Measurements from ENCODE around the gene FRYL. TPM values are rescaled to one million over a fixed set of nuclear protein-coding genes. Genes with fewer than 3 reads are reported as not detected.
"Not testable (repeated sequence)": the region's sequence is repeated elsewhere in the genome, so short reads cannot be mapped to it uniquely, and the experiment has no call there.

FRYL gene
- total RNA-seq, 4 donors from 2014 or later, result 62.5 to 119 (median 98.8) TPM

DNA sequence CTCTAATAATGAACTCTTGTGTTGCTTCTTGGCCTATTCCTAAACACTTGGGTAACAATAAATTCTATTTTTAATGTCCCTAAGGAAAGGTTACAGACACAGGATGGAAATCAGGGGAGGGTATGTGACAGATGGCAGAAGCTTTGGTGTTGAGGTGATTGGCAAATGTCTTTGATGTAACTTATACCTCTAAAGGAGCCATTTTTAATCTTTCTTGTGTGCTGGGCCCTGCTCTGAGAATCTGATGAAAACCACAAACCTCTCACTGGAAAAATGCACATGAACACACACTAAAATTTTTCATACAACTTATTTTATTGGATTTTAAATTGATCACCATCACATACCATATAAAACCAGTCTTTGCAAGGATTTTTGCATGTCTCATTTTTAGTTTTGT, 17.7 kb downstream of the FRYL start:
- H3K27me3 ChIP-seq, result no peaks in the 10 kb centered on the region
- no peak for TF ChIP-seq POLR2A (IDR thresholded peaks at IDR 0.05)
- TF ChIP-seq, protein P1, sequence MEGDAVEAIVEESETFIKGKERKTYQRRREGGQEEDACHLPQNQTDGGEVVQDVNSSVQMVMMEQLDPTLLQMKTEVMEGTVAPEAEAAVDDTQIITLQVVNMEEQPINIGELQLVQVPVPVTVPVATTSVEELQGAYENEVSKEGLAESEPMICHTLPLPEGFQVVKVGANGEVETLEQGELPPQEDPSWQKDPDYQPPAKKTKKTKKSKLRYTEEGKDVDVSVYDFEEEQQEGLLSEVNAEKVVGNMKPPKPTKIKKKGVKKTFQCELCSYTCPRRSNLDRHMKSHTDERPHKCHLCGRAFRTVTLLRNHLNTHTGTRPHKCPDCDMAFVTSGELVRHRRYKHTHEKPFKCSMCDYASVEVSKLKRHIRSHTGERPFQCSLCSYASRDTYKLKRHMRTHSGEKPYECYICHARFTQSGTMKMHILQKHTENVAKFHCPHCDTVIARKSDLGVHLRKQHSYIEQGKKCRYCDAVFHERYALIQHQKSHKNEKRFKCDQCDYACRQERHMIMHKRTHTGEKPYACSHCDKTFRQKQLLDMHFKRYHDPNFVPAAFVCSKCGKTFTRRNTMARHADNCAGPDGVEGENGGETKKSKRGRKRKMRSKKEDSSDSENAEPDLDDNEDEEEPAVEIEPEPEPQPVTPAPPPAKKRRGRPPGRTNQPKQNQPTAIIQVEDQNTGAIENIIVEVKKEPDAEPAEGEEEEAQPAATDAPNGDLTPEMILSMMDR (IDR thresholded peaks at IDR 0.05), result no peak

DNA sequence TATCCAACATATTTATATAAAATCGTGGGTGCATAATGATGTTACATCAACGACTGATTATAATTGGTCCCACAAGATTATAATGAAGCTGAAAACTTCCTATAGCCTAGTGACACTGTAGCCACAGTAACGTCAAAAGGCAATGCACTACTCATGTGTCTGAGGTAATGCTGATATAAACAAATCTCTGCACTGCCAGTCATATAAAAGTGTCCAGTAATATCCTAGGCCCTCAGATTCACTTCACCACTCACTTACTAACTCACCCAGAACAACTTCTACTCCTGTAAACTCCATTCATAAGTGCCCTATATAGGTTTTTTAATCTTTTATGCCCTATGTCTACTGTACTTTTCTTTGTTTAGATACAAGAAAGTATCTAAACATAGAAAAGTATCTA, 18.8 kb downstream of the FRYL start:
- intact Hi-C loops (cut with DNase I; ENCODE audit: low total_unique reads), result no loop called here
- DNase-seq, result no peak
- TF ChIP-seq, protein P1 (IDR thresholded peaks at IDR 0.05), result no peak
- TF ChIP-seq POLR2A (IDR thresholded peaks at IDR 0.05), result no peak
- no peak overlapping the region for H3K27ac ChIP-seq
- H3K36me3 ChIP-seq, result no peaks in the 10 kb centered on the region
- no peaks in the 10 kb centered on the region for H3K9me3 ChIP-seq
- no peaks in the 10 kb centered on the region for H3K27me3 ChIP-seq
- no peaks in the 10 kb centered on the region for H3K4me1 ChIP-seq
- no peak overlapping the region for H3K4me3 ChIP-seq

More for the DNA sequence above, 17.7 kb downstream of the FRYL start:
- intact Hi-C loops (cut with DNase I; ENCODE audit: low total_unique reads), result no loop called here
- H3K9me3 ChIP-seq, result no peaks in the 10 kb centered on the region
- no peaks in the 10 kb centered on the region for H3K4me1 ChIP-seq
- DNase-seq, result no peak
- H3K36me3 ChIP-seq, result no peaks in the 10 kb centered on the region
- no peak overlapping the region for H3K27ac ChIP-seq
- H3K4me3 ChIP-seq, result no peak overlapping the region

DNA sequence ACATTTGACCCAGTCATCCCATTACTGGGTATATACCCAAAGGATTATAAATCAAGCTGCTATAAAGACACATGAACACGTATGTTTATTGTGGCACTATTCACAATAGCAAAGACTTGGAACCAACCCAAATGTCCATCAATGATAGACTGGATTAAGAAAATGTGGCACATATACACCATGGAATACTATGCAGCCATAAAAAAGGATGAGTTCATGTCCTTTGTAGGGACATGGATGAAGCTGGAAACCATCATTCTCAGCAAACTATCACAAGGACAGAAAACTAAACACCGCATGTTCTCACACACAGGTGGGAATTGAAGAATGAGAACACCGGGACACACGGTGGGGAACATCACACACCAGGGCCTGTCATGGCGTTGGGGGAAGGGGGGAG, 21.4 kb downstream of the FRYL start:
- DNase-seq; intact Hi-C loops (cut with DNase I; ENCODE audit: low total_unique reads); H3K36me3 ChIP-seq; H3K9me3 ChIP-seq; H3K27ac ChIP-seq; H3K4me3 ChIP-seq; H3K4me1 ChIP-seq; H3K27me3 ChIP-seq: not testable (repeated sequence)

DNA sequence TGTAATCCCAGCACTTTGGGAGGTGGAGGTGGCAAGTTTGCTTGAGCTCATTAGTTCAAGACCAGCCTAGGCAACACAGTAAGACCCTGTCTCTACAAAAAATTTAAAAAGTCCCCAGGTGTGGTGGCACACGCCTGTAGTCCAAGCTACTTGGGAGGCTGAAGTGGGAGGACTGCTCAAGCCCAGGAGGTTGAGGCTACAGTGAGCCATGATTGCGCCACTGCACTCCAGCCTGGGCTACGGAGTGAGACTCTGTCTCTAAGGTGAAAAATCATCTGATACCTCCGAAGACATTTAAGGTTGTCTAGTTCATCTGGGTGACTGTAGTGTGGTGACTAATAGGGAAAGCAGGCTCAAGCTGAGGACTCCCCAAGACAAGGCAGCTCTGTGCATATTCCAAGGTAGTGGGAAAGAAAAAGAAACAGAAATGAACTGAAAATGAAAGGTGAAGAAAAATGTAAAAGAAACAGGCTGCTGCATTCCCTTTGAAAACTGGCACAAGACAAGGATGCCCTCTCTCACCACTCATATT, 23.3 kb downstream of the FRYL start:
- no peak for DNase-seq

DNA sequence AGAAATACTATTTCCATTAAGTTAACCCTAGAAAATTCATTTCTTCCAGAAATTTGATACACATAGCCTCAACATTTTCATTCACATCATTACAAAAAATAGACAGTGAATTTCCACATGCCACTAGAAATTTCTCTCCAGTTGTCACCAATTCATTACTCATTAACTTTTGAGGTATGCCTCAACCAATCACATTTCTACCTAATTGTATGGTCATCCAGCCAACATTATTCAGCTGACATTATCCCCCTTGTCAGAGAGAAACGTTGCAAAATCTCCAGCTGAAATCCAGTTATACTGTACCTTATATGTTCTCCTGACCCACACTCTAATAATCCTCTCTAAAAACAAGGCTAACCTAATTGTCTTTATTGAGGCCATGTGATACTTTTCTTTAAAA, 24.8 kb downstream of the FRYL start:
- no peaks in the 10 kb centered on the region for H3K27me3 ChIP-seq
- no peaks in the 10 kb centered on the region for H3K36me3 ChIP-seq
- no peaks in the 10 kb centered on the region for H3K9me3 ChIP-seq
- H3K4me3 ChIP-seq, result no peak overlapping the region
- no peak for DNase-seq
- TF ChIP-seq POLR2A (IDR thresholded peaks at IDR 0.05), result no peak
- TF ChIP-seq, protein P1 (IDR thresholded peaks at IDR 0.05), result no peak
- intact Hi-C loops (cut with DNase I; ENCODE audit: low total_unique reads), result no loop called here
- no peaks in the 10 kb centered on the region for H3K4me1 ChIP-seq
- no peak overlapping the region for H3K27ac ChIP-seq

More for the DNA sequence above, 23.3 kb downstream of the FRYL start:
- H3K4me3 ChIP-seq, result no peak overlapping the region
- no peaks in the 10 kb centered on the region for H3K9me3 ChIP-seq
- no peaks in the 10 kb centered on the region for H3K36me3 ChIP-seq
- no peak for TF ChIP-seq POLR2A (IDR thresholded peaks at IDR 0.05)
- TF ChIP-seq, protein P1 (IDR thresholded peaks at IDR 0.05), result no peak
- intact Hi-C loops (cut with DNase I; ENCODE audit: low total_unique reads), result no loop called here
- no peak overlapping the region for H3K27ac ChIP-seq
- no peaks in the 10 kb centered on the region for H3K4me1 ChIP-seq
- H3K27me3 ChIP-seq, result no peaks in the 10 kb centered on the region

DNA sequence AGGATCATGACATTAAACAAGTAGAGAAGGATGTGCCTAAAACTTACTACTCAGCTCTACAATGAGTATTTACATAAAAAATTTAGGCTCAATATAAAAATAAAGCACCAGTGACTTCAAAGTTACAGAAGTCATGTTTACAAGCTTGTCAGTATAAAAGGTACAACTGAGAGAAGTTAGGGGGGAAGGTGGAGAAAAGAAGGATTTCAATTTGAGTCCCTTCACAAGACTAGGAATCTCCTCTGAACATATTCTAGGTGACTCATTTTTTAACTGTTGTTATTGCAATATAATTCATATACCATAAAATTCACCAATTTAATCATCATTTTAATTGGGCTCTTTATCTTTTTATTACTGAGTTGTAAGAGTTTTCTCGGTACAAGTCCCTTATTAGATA, 26.9 kb downstream of the FRYL start:
- Histone ChIP-seq H3K4me1 (no peaks in the 10 kb centered on the region), H3K9me3 (no peaks in the 10 kb centered on the region), H3K27ac (no peak overlapping the region), H3K36me3 (no peaks in the 10 kb centered on the region), H3K4me3 (no peak overlapping the region), H3K27me3 (no peaks in the 10 kb centered on the region)
- intact Hi-C loops (cut with DNase I; ENCODE audit: low total_unique reads), result no loop called here
- DNase-seq, result no peak
- TF ChIP-seq, protein P1 (IDR thresholded peaks at IDR 0.05), result no peak
- TF ChIP-seq POLR2A (IDR thresholded peaks at IDR 0.05), result no peak

Data from uterus (tissue), 4 donors.